Smooth muscle cell (in vitro differentiated cells): ENCODE results near the gene CPEB2. TPM values are rescaled to one million over a fixed set of nuclear protein-coding genes. Genes with fewer than 3 reads are reported as not detected.

Source experiments
- DNase-seq: peaks from one replicate; lab custom pipeline; 2025; ENCODE audit not compliant: unreplicated experiment; lab: John Stamatoyannopoulos, UW
- H2AFZ ChIP-seq: fragments of 200-600 bp; sonication (generic); 2 replicates; pipeline ENCODE4 v1.6.0; 2016; ENCODE audit warnings: antibody characterized with exemption, low read depth, mild to moderate bottlenecking
- H3F3A ChIP-seq: fragments of 200-600 bp; sonication (generic); 2 replicates; pipeline ENCODE4 v1.6.0; 2017; ENCODE audit warnings: antibody characterized with exemption, low read depth
- H3K27ac ChIP-seq: fragments of 200-600 bp; sonication (generic); 2 replicates; pipeline ENCODE4 v1.5.1; 2016; ENCODE audit warnings: low read depth, mild to moderate bottlenecking
- H3K27me3 ChIP-seq: fragments of 200-600 bp; sonication (generic); 2 replicates; pipeline ENCODE4 v1.6.1; 2016; ENCODE audit warnings: low read depth, mild to moderate bottlenecking
- H3K36me3 ChIP-seq: fragments of 200-600 bp; sonication (generic); 2 replicates; pipeline ENCODE4 v1.5.1; 2016; ENCODE audit warnings: low read depth
- H3K4me1 ChIP-seq: fragments of 200-600 bp; sonication (generic); 2 replicates; pipeline ENCODE4 v1.5.1; 2016; ENCODE audit warnings: low read depth
- H3K4me2 ChIP-seq: fragments of 200-600 bp; sonication (generic); 2 replicates; pipeline ENCODE4 v1.6.0; 2016; ENCODE audit warnings: mild to moderate bottlenecking
- H3K4me3 ChIP-seq: fragments of 200-600 bp; sonication (generic); 2 replicates; pipeline ENCODE4 v1.5.1; 2016; ENCODE audit warnings: mild to moderate bottlenecking
- H3K79me2 ChIP-seq: fragments of 200-600 bp; sonication (generic); 2 replicates; pipeline ENCODE4 v1.6.0; 2016; ENCODE audit warnings: low read depth, mild to moderate bottlenecking
- H3K9ac ChIP-seq: fragments of 200-600 bp; sonication (generic); 2 replicates; pipeline ENCODE4 v1.6.0; 2016; ENCODE audit warnings: low read depth
- H3K9me3 ChIP-seq: fragments of 200-600 bp; sonication (generic); replicated peaks from 2 replicates; pipeline ENCODE4 v1.5.1; 2016; ENCODE audit warnings: low read depth
- H4K20me1 ChIP-seq: fragments of 200-600 bp; sonication (generic); 2 replicates; pipeline ENCODE4 v1.6.0; 2016; ENCODE audit warnings: low read depth
- WGBS: methylation state at CpG from one replicate; pipeline ENCODE4 v1.1.7; 2016; ENCODE audit warnings: low lambda C conversion rate; 5-methylcytosine and 5-hydroxymethylcytosine counted together
- polyA plus RNA-seq: library from polyadenylated mRNA; unstranded; fragments of >200 nt; fragmentation: Nextera tagmentation; extraction: Ambion mirVana; gene quantifications from 2 replicates; pipeline ENCODE4 v1.2.1, GENCODE V29; 2016
- total RNA-seq: library from RNA; depleted of rRNA; stranded (reverse); fragments of >200 nt; gene quantifications from 2 replicates; pipeline ENCODE4 v1.2.3, GENCODE V29; 2014
- TF ChIP-seq, protein P1 (sequence below): fragments of 200-600 bp; sonication (generic); IDR thresholded peaks from 2 replicates; pipeline ENCODE4 v1.5.1; 2017; ENCODE audit warnings: borderline replicate concordance, mild to moderate bottlenecking, antibody characterized with exemption; ENCODE audit not compliant: insufficient read depth, poor library complexity, severe bottlenecking

The CPEB2 gene
- total and polyA plus RNA-seq, 2 experiments from 2014 or later, result 5.8 to 35.4 TPM

DNA sequence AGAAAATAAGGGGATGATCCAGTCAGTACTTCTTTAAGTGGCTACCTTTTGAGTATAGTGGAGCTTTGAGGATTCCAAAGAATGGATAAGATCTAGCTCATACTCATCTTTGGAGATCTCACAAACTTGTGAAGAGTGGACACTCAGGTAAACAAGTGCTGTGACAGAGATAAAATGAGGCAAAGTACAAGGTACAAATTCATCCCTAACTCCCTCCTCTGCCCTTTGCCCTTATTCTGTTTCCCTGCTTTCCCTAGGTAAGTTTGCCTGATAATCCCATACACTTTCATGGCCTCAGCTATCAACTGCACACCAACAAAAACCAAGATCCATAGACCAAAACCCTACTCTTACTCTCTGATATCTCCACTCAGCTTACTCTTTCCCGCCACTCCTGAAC, 16.4 kb upstream of the CPEB2 start:
- Histone ChIP-seq H3F3A (no peaks in the 10 kb centered on the region), H3K79me2 (no peaks in the 10 kb centered on the region), H3K9ac (no peak overlapping the region), H3K4me1 (no peaks in the 10 kb centered on the region), H4K20me1 (no peaks in the 10 kb centered on the region), H3K27me3 (no peaks in the 10 kb centered on the region), H3K4me3 (no peak overlapping the region), H2AFZ (no peak overlapping the region), H3K27ac (no peak overlapping the region), H3K36me3 (no peaks in the 10 kb centered on the region), H3K4me2 (no peak overlapping the region), H3K9me3 (no peaks in the 10 kb centered on the region)
- no peak for DNase-seq
- 100% methylated on average over 1 of the region's 1 CpG for WGBS
- TF ChIP-seq, protein P1, sequence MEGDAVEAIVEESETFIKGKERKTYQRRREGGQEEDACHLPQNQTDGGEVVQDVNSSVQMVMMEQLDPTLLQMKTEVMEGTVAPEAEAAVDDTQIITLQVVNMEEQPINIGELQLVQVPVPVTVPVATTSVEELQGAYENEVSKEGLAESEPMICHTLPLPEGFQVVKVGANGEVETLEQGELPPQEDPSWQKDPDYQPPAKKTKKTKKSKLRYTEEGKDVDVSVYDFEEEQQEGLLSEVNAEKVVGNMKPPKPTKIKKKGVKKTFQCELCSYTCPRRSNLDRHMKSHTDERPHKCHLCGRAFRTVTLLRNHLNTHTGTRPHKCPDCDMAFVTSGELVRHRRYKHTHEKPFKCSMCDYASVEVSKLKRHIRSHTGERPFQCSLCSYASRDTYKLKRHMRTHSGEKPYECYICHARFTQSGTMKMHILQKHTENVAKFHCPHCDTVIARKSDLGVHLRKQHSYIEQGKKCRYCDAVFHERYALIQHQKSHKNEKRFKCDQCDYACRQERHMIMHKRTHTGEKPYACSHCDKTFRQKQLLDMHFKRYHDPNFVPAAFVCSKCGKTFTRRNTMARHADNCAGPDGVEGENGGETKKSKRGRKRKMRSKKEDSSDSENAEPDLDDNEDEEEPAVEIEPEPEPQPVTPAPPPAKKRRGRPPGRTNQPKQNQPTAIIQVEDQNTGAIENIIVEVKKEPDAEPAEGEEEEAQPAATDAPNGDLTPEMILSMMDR, result no peak

DNA sequence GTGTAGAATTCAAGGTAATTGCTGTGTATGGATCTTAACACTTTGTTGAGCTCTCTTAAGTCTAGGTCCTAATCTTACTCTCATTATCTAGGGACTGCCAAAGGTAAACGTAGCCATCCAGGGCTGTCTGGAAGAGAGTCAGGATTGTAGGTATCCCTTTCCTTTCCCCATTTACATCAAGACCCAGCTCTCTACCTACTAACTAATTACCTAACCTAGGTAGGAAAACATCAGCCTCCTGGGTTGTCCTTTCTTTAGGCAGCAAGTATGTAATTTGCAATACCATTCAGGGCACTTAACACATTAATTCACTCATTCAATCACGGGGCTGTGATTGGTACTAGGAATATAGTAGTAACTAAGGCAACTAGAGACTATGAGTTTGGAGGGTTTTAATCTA, 15.2 kb upstream of the CPEB2 start:
- no peaks in the 10 kb centered on the region for H3F3A ChIP-seq
- no peaks in the 10 kb centered on the region for H3K9me3 ChIP-seq

GRCh38 chr4:14990484-14990883, 11.8 kb upstream of the CPEB2 start:
- DNase-seq, result no peak
- no peaks in the 10 kb centered on the region for H3K27me3 ChIP-seq
- TF ChIP-seq, protein P1, result no peak
- no peak overlapping the region for H3K27ac ChIP-seq
- no peaks in the 10 kb centered on the region for H3K9me3 ChIP-seq
- H3K79me2 ChIP-seq, result no peaks in the 10 kb centered on the region
- no peaks in the 10 kb centered on the region for H3K36me3 ChIP-seq
- no peaks in the 10 kb centered on the region for H4K20me1 ChIP-seq
- H3F3A ChIP-seq, result no peaks in the 10 kb centered on the region
- H2AFZ ChIP-seq, result no peak overlapping the region
- H3K4me3 ChIP-seq, result no peak overlapping the region
- no peak overlapping the region for H3K9ac ChIP-seq
- 92% methylated on average over 1 of the region's 1 CpG for WGBS
- H3K4me1 ChIP-seq, result no peaks in the 10 kb centered on the region
- H3K4me2 ChIP-seq, result no peak overlapping the region

More for the DNA sequence above, 15.2 kb upstream of the CPEB2 start:
- H3K4me3 ChIP-seq, result no peak overlapping the region
- 46% methylated on average over 2 of the region's 2 CpGs for WGBS
- H2AFZ ChIP-seq, result no peak overlapping the region
- no peaks in the 10 kb centered on the region for H3K36me3 ChIP-seq
- H3K27ac ChIP-seq, result no peak overlapping the region
- H4K20me1 ChIP-seq, result no peaks in the 10 kb centered on the region
- H3K4me2 ChIP-seq, result no peak overlapping the region
- DNase-seq, result no peak
- H3K4me1 ChIP-seq, result no peaks in the 10 kb centered on the region
- no peak overlapping the region for H3K9ac ChIP-seq
- H3K27me3 ChIP-seq, result no peaks in the 10 kb centered on the region
- TF ChIP-seq, protein P1, result no peak
- no peaks in the 10 kb centered on the region for H3K79me2 ChIP-seq

GRCh38 chr4:14994242-14994641, 8.0 kb upstream of the CPEB2 start:
- Histone ChIP-seq H3K27me3 (no peaks in the 10 kb centered on the region), H3K4me1 (no peaks in the 10 kb centered on the region), H3K36me3 (no peaks in the 10 kb centered on the region), H2AFZ (no peak overlapping the region), H3K9ac (no peak overlapping the region), H3K27ac (no peak overlapping the region), H3K9me3 (no peaks in the 10 kb centered on the region), H3K79me2 (no peaks in the 10 kb centered on the region), H4K20me1 (no peaks in the 10 kb centered on the region), H3K4me3 (no peak overlapping the region), H3K4me2 (no peak overlapping the region), H3F3A (no peaks in the 10 kb centered on the region)
- WGBS, result 38% methylated on average over 3 of the region's 3 CpGs
- TF ChIP-seq, protein P1, result no peak
- no peak for DNase-seq
